EL (cell line): Measurements from ENCODE around the gene ADIPOR2.

ENCODE experiments used
- DNase-seq: peaks from one replicate; pipeline ENCODE4 v3.0.0-alpha.2; 2016

The ADIPOR2 gene, protein sequence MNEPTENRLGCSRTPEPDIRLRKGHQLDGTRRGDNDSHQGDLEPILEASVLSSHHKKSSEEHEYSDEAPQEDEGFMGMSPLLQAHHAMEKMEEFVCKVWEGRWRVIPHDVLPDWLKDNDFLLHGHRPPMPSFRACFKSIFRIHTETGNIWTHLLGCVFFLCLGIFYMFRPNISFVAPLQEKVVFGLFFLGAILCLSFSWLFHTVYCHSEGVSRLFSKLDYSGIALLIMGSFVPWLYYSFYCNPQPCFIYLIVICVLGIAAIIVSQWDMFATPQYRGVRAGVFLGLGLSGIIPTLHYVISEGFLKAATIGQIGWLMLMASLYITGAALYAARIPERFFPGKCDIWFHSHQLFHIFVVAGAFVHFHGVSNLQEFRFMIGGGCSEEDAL

DNA sequence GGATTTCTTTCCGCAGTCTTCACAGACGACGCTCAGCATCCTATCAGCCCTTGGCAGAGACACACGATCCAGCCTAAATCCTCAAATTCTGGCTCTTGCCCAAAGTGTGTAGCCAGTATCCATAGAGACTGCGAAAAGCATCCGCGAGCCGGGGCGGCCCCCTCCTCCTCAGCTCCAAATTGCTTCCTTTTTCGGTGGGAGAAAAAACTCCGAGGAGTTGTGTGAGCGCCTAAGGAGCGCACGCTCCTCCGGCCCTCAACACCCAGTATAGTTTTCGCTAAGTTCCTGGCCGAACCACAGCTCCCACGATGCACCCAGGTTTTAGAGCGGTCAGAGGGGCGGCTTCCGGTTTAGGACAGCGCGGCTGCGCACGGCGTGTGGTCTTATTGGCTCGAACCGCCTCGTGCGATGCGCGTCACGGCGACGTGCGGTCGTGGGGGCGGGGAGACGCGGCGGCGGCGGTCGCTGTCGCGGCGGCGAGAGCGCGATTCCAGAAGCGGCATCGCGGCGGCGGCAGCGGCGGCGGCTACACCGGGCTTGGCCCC is at the start of gene ADIPOR2:
ADIPOR2 (plus strand) TSS at position 493 of the 545 bp plus-strand sequence. CDS start 63,274 bp downstream, outside the sequence.
- DNase-seq: peak; percentile 97

DNA sequence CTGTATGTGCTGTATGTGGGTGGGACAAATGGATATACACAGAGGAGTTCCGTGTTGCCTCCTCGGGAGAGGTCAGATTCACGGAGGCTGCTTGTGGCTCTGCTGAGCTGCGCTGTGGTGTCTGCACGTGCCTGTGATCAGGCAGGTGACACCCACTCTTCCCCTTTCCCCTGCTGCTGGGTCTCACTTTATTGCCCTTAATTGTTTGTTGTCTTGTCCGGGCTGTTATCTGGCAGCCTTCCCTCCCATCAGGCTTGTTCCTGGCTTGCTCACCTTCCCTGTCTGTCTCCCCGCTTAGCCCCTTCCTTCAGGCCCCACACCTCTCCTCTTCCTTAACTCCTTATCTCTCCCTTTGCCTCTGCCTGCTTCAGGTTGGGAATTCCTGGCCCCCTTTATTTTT is 48.4 kb upstream of the ADIPOR2 start:
- DNase-seq: no peak

DNA sequence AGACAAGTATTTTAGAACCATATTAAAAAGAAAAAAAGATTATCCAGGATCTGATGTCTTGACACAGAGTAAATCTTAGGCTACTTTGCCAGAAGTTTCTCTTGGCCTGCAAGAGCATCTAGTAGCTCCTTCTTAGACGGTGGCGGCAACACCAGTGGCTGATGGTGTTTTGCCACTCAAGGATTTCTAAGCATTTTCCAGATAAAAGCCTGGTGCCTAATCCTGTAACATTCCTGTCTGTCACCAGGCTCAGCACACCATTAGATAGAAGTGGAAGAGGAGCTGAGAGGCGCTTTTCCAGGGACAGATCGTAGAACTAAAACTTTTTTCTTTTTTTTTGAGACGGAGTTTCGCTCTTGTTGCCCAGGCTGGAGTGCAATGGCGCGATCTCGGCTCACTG is 47.8 kb upstream of the ADIPOR2 start:
- DNase-seq: no peak

- no peak for DNase-seq
These were observed 46.9 kb upstream of the ADIPOR2 start for GRCh38 chr12:1643905-1644533.

DNA sequence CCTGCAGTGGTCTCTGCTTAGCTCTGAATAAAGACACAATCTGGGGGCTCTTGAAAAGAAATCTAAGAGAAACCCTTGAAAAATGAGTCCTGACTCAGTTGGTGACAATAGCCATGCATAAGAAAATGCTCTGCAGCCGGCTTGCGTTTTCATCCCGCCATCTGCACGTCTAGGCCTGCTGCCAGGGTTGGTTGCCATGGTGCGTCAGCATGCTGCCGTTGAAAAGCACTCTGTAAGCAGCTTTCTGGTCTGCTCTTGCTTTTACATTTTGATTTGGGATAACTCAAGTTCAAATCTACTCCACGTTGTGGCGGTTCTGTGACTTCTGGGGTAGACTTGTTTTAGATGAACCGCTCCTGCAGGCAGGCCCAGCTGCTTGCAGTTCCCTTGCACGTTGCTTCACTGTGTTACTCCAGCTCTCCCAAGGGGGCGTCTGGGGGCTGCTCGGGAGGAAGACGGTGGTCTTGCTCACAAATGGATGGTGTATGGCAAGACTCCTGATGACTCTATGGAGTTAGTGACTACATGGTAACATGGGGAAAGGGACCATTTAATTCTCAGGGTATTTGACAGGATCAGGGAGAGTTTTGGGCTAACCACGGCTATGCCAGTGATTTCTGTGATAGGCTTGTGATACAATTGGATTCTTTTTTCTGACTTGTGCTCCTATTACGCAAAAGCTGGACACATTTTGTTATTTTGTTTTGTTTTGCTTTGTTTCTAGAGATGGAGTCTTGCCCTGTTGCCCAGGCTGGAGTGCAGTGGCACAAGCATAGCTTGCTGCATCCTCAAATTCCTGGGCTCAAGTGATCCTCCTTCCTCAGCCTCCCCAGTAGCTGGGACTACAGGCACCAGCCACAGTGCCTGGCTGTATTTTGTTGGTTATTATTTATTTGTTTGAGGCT is 46.1 kb upstream of the ADIPOR2 start:
- DNase-seq: no peak

DNA sequence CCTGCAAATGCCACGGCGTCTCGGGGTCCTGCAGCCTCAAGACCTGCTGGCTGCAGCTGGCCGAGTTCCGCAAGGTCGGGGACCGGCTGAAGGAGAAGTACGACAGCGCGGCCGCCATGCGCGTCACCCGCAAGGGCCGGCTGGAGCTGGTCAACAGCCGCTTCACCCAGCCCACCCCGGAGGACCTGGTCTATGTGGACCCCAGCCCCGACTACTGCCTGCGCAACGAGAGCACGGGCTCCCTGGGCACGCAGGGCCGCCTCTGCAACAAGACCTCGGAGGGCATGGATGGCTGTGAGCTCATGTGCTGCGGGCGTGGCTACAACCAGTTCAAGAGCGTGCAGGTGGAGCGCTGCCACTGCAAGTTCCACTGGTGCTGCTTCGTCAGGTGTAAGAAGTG is 45.1 kb upstream of the ADIPOR2 start:
- no peak for DNase-seq

DNA sequence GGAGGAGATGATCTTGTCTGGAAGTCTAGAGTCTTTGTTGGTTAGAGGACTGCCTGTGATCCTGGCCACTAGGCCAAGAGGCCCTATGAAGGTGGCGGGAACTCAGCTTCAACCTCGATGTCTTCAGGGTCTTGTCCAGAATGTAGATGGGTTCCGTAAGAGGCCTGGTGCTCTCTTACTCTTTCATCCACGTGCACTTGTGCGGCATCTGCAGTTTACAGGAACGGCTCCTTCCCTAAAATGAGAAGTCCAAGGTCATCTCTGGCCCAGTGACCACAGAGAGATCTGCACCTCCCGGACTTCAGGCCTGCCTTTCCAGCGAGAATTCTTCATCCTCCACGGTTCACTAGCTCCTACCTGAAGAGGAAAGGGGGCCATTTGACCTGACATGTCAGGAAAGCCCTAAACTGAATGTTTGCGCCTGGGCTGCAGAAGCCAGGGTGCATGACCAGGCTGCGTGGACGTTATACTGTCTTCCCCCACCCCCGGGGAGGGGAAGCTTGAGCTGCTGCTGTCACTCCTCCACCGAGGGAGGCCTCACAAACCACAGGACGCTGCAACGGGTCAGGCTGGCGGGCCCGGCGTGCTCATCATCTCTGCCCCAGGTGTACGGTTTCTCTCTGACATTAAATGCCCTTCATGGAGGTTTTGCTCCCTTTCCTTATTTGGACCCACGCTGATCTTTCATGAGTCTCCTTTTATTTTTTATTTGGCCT is 44.1 kb upstream of the ADIPOR2 start:
- DNase-seq: no peak

GRCh38 chr12:1647285-1647669 is 43.6 kb upstream of the ADIPOR2 start:
- DNase-seq: no peak

GRCh38 chr12:1650260-1650977 is 40.5 kb upstream of the ADIPOR2 start:
- DNase-seq: no peak

DNA sequence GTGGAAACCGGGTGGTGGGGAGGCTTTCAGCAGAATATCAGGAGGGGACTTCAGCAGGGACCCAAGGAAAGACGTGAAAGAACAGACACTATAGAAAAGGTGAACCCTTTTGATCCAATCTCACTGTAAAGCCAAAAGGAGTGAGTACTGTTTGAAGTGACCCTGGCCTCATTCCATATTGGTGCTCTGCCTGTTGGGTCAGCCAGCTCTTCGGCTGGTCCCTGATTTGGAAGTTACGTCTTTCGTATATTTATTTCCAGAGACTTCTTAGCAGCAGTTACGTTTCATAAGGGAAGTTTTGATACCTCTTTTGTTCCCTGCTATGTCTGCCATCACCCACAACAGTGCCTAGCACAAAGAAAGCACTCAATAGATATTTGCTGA is 39.9 kb upstream of the ADIPOR2 start:
- no peak for DNase-seq

DNA sequence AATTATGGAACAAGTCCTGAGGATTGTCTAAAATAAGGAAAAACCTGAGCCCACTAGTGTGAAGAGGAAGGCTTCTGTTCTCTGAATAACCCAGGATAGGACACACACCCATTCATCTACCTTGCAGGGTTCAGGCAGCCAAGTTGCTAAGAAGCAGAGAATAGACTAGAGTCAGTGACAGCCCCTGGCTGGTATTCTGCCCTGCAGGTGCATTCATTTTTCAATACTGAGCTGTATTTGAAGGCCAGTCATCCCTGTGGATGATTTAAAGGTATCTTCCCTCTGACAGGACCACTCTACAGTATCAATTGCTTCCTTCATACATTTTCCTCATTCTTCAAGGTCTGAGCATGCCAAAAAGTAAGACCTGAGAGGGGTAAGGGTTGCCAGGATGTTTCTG is 38.9 kb upstream of the ADIPOR2 start:
- DNase-seq: no peak

DNA sequence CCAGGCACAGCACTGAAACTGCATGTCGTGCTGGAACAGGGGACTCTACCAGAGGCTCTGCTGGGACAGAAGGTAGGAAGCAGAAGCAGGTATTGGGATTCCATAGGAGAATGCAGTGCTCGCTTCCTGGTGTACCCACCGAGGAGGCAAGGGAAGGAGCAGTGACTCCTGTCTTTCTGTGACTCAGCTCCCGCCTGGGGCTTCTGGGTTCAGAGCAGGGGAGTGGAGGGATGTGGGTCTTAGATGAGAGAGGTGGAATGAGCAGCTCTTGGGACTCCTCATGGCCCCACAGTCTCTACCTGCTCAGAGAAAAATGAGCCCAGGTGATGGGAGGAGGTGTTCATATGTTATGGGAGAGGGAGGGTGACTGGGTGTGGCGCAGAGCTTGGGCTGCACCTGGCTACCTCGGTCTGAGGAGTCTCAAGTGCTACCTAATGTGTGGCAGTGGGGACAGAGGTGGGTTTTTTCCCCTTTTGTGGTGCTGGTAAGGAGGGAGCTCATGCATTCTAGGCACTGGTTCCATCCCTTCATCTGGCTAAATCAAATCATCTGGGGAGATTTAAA is 35.6 kb upstream of the ADIPOR2 start:
- no peak for DNase-seq

DNA sequence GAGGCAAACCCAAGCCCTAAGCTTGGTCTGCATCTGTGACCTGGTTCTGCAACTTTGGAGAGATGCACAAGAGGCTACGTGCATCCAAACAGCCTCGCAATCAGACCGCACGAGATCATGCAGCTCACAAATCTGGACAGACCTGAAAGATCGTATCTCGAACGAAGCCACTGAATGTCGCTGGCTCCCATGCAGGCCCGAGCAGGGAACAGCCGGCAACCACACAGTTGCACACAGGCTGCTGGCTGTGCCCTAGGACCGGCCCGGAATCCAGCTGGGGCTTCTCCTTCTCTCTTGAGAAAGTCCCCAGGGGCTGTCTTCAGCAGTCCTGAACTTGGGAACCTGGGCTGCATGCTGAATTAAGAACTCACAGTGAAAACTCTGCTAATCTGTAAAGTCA is 34.0 kb upstream of the ADIPOR2 start:
- no peak for DNase-seq

DNA sequence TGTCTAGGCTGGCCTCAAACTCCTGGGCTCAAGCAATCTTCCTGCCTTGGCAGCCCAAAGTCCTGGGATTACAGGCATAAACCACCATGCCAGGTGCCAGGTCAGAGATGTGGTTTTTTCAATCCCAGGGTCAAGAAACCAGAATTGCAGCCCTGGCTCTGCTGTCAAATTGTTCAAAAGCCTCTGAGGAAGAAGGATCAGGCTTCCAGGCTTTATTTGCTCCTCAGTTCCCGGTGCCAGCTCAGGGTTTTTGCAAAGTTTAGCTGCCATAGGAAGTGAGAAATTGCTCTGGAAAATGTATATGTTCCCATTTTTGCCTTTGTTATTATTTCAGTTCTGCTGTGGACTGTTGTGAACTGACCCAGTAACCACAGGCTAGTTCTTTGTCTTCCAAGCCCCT is 33.2 kb upstream of the ADIPOR2 start:
- DNase-seq: no peak

DNA sequence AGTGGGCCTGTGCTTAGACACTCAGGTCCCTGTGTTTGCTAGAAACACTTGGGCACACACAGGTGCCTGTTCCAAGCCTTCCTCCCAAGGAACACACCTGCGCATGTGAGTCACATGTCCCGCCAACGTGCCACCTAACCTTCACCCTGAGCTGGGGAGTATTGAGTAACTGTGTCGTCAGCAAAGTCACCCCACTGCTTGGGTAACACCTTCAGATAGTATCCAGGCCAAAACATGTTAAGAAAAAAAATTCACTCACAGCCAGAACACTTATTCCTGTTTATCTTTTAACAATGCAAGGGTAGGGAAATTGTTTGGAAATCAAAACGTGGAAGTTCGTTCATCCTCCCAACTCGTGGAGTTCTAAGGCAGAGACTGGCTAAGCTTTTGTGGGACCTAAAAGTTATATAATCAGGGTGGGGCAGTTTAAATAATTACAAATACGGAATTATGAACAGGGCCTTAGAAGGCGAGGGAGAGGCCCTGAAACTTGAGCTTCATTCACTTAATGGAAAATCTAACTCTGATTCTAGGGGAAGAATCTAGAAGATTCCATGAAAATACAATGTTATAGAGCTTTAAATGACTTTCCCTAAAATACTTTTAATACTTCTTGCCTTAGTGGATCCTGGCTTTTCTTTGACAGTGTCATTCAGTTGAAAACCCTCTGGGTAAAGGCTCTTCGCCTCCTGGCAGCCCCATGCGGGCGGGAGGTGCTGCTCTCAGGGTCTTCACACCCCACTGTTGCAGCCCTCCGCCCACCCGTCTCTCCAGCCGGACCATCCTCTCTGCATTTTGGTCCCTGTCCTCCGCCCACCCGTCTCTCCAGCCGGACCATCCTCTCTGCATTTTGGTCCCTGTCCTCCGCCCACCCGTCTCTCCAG is 30.3 kb upstream of the ADIPOR2 start:
- DNase-seq: no peak

- peak; percentile 96 for DNase-seq
These were observed 29.1 kb upstream of the ADIPOR2 start for GRCh38 chr12:1661553-1662335.

DNA sequence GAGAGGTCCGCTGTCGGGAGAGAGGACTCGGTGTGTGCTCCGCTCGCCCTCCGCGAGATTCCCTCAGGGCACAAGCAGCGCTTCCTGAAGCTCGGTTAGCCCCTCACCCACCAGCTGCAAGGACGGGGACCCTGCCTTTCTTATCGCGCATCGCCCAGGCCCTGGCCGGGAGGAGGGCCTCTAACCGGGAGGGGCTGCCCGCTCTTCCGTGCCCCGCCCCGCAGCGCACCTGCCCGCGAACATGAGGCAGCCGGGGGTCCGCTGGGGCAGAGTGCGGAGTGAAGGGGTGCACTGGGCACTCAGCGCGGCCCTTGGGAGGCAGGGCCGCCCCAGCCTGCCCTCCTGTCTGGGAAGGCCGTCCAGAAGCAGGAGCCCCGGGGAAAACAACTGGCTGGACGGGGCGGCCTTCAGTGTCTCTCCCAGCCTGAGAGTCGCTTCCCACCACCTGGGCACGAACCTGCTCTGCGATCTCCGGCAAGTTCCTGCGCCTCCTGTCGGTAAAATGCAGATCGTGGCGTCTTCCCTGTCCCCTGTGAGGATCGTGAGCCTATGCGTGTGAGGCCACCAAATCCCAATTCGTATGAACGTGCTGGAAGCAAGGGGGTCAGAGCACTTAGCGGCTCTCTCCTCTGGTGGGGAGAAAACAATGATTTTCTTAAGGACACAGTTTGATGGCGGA is 28.0 kb upstream of the ADIPOR2 start:
- DNase-seq: no peak

GRCh38 chr12:1663440-1664132 is 27.3 kb upstream of the ADIPOR2 start:
- no peak for DNase-seq
